Fibroblast of skin of left quadriceps (primary cell): ENCODE results near the gene SAMD4B.
A peak's percentile ranks its signal among the peaks of the same experiment; 100 is the strongest.
"Not testable (repeated sequence)": the region's sequence is repeated elsewhere in the genome, so short reads cannot be mapped to it uniquely, and the experiment has no call there.

Experiments
- DNase-seq, 2 experiments: peaks; one replicate each; pipeline ENCODE4 v3.0.0-alpha.2; 2013; ENCODE audit warnings: low read depth in 2 of 2

The SAMD4B gene

DNA sequence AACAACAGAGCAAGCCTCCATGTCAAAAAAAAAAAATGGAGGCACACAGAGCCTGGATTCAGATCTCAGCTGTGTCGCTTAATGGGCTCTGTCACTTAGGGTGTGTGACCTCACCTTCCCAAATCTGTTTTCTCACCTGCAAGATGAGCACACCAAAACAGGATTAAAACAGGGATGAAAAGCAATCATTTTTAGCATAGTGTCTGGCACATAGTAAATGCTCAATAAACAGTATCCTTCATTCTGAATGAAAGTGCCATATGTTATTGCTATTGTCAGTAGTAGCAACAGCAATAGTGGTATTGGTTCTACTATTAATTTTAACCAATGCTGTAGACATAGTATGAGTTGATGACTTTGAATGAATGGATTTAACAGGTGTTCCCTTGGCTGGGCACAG, 23.3 kb downstream of the SAMD4B start:
- DNase-seq, result no peak

DNA sequence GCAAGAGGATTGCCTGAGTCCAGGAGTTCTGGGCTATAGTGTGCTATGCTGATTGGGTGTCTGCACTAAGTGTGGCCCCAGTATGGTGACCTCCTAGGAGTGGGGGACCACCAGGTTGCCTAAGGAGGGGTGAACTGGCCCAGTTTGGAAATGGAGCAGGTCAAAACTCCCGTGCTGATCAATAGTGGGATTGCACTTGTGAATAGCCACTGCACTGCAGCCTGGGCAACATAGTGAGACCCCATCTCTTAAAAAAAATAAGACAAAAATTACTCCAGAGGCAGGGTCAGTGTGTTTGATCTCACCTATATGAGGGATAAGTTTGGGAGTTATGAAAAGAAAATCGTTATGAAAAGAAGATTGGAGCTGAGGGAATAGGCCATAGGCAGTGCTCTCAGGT, 27.0 kb downstream of the SAMD4B start:
- DNase-seq, result no peak

DNA sequence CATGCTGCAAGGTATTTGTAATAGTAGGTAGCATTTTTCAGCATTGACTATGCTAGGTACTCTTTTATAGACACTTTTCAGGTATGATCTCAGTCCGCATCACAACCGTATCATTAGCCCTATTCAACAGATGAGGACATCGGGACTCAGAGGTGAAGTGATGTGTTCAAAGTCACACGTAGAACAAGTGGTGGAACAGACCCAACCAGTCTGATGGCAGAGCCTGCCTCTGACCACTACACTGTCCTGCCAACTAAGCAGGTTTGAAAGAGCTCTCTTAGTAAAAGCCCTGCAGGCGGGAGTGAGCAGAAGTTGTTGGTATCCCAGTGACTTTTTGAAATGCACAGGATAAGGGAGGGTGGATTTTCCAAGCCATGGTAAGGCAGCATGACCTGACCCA, 28.5 kb downstream of the SAMD4B start:
- DNase-seq, result no peak

DNA sequence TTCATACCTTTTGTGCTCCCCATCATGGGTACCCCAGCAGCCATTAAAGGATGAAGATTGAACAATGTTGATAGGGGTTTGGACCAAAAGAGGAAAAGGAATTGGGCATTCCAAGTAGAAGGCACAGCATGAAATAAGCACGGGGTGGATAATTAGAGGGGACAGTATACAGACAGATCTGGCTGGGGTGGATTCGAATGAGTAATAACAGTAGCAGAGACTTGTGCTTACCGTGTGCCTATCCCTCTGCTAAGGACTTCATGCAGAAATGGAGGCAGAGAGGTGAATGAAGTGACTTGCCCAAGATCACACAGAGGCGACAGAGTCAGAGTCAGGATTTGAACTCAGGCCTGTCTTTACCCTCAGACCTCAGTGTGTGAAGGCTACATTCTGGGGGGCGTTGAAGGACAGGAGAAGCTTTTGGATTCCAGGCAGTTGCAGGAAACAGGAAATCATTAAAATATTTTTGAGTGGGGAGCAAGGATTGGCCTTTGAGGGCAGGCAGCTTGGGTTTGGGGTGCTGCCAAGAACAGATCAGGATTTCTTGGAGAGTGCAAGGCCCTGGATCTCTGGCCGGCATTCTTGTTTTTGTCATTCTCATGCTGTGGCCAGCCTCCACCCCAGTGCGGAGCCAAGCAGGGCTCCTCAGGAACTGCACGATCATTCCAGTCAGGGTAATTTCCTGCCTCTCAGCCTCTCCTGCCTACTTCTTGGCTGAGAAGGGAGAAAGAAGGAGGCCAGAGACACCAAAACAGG, 30.0 kb downstream of the SAMD4B start:
- DNase-seq, result peak; percentile 92

DNA sequence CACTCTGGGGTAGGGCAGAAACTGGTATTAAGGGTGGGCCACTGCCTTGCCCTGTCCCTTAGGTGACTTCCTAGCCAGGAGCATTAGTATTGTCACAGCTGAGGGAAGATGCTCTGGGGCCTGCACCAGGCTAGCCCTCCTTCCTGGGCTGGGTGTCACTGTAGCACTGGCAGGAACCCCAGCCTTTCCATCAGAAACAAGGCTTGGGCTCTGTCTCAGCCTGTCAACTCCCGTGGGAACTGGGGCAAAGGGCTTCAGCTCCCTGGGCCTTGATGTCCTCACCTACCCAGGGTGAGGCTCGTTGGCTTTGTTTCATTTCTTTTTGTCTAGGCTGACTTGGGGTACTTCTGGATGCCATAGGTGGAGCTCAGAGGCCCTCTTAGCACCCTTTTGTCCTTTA, 30.7 kb downstream of the SAMD4B start:
- no peak for DNase-seq

DNA sequence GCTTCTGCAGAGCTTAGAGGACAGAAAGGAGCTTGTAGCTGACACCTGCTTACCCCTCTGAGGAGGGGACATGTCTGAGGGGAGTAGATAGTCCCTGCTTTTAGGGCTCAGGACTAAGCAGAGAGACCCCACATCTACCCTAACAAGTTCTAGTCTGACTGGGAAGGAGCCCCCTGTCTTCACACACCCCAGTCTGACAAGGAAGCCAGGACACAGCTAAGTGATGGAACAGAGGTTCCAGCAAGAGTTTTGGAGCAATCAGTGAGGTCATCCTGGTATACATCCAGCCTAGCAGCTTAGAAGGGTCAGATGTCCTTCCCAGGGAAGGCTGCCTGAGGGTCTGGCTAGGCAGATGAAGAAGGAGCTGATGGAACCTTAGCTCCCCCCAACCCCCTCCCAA, 33.7 kb downstream of the SAMD4B start:
- no peak for DNase-seq

DNA sequence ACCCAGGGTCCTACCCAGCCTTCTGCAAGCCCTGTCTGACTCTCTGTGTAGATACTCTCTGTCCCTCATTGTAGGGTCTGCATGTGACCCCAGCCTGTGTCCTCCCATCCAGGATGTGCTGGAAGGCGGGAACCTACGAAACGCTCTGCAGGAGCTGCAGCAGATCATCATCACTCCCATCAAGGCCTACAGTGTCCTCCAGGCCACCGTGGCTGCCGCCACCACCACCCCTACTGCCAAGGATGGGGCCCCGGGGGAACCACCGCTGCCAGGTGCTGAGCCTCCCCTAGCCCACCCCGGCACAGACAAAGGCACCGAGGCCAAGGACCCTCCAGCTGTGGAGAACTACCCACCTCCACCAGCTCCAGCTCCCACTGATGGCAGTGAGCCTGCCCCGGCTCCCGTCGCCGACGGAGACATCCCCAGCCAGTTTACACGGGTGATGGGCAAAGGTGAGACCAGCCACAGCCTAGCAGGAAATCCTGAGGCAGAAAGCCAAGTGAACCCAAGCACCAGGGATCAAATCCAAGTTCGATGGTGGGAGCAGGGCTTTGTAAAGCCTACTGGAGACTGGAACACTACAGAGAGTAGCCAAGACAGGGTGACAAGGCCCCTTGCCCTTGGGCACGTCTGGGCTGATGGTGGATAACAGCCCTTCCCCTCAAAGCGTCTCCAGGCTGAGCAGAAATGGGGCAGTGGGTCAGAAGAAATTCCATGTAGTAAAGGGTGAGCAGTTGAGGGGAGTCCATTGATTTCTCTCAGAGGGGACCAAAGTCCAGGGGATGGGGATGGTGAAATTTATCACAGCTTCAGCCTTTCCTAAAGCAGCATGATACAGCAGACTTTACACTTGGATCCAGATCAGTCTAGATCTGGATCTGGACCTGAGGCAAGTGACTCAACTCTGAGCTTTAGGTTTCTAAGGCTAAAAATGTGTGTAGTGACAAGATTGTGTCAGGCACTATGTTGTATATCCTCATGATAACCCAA, 35.4 kb downstream of the SAMD4B start:
- DNase-seq, result no peak

DNA sequence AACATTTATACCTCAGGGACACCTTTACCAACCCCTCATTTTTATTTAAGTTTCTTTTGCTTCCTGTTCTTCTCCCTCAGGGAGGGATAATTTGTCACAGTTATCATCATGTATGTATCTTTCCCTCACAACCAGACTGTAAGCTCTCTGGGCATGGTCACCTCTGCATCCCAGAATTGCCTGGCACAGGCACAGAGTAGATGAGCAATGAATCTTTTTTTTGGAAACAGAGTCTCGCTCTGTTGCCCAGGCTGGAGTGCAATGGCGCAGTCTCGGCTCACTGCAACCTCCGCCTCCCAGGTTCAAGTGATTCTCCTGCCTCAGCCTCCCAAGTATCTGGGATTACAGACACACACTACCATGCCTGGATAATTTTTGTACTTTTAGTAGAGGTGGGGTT, 37.1 kb downstream of the SAMD4B start:
- DNase-seq, result not testable (repeated sequence)

DNA sequence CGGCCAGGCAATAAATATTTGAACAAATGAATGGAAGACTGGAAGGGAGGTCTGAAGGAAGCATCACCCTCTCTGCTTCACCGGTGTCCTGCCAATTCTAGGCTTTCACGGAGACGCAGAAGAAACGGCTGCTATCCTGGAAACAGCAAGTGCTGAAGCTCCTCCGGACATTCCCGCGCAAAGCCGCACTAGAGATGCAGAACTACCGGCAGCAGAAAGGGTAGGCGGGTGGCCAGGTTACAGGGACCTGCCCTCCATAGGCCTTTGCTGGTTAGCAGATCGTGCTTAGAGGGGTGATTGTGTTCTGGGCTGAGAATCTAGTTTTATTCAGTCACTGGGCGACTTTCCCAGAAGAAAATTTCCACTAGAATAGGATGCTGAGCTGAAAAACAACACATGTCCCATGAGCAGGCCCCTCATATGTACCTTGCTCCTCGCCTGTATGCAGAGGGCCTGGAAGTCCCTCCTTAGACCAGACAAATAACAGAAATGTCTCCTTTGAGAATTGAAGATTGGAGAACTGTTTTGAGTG, 37.7 kb downstream of the SAMD4B start:
- DNase-seq, result no peak

DNA sequence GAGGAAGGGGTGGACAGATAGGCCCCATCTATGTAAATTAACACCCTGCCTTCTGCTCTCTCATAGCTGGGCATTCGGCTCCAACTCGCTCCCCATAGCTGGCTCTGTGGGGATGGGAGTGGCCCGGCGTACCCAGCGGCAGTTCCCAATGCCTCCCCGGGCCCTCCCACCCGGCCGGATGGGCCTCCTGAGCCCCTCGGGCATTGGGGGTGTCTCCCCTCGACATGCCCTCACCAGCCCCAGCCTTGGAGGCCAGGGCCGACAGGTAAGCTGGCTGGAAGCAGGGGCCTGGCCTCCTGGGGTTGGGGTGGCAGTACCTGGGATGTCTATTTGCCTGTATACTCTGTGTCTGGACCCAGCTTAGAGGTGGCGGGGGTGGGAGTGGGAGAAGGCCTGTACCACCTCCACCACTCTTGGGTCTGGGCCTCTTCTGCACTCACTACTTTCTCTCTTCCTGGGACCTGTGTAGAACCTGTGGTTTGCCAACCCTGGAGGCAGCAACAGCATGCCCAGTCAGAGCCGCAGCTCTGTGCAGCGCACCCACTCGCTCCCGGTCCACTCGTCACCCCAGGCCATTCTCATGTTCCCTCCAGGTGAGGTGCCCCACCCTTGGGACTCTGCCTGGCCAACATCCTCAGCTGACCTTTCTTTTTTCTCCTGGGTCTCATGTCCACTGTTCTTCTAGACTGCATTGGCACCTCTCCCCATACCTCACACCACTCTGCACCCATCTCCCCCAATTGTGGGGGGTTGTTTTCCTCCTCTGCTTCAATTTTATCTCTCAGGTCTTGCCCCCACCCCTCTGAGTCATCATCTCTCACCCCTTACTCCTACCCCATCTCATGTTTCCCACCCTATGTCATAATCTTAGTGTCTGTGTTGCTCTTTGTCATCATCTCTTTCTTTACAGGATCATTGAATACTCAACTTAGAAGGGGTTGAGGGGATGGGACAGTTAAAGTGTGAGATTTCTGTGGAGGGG, 38.6 kb downstream of the SAMD4B start:
- no peak for DNase-seq

DNA sequence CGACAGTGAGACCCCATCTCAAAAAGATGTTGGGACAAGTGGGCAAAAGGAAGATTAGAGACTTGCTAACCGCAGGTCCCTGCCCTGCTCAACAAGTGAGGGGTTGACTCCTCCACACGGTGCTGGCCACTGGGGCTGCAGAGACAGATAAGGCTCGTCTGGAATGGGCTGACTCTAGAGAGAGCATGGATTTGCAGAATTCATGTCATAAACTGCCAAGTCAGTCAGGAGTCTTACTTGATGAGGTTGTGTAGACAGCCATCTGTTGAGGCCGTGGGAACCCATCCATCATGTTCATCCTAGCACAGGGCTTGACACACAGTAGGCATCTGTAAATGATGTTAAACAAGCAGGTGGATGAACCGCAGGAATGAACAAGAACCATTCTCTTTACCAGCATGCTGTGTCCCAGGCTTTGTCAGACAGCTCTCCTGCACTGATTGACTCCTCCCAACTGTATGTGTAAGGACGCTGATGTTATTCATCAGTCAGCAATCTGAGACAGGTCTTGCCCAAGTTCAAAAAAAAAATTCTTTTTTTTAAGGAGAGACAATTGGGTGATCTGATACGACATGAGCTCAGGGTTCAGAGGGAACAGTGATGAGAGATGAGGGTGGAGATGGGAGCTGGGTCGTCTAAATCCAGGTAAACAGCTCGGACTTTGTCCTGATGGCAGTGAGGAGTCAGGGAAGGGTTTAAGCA, 39.8 kb downstream of the SAMD4B start:
- no peak for DNase-seq

DNA sequence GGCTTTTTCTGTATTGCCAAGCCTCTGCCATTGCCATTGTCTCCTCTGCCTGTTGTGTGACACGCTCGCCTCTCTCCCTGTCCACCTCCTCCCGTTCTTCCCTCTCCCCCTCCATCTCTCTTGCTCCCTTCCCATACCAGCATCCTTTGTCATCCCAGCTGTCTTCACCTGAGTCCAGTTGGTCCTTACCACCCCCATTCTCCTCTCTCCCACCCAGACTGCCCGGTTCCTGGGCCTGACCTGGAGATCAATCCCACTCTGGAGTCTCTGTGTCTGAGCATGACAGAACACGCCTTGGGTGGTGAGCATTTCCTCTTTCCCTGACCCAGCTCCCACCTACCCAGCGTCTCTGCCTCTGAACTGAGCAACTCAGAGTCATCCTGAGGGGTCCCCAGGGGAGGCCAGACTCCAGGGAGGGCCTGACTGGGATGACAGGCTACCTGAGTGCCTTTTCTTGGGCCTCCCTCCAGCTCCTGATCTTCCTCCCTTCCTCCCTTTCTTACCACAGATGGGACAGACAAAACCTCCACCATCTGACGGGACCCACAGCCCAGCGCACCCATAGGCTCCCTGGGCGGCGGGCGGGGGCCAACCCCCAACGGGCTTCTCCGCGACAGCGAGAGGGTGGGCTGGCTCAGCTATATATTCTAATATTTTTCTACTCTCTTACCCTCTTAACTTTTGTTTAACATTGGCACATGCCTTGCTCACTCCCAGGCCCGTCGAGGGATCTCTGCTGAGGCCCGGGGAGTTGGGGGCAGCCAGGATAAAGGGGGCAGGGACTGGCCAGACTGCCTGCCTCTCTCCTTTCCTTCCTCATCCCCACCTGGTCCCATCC, 41.0 kb downstream of the SAMD4B start:
- no peak for DNase-seq

DNA sequence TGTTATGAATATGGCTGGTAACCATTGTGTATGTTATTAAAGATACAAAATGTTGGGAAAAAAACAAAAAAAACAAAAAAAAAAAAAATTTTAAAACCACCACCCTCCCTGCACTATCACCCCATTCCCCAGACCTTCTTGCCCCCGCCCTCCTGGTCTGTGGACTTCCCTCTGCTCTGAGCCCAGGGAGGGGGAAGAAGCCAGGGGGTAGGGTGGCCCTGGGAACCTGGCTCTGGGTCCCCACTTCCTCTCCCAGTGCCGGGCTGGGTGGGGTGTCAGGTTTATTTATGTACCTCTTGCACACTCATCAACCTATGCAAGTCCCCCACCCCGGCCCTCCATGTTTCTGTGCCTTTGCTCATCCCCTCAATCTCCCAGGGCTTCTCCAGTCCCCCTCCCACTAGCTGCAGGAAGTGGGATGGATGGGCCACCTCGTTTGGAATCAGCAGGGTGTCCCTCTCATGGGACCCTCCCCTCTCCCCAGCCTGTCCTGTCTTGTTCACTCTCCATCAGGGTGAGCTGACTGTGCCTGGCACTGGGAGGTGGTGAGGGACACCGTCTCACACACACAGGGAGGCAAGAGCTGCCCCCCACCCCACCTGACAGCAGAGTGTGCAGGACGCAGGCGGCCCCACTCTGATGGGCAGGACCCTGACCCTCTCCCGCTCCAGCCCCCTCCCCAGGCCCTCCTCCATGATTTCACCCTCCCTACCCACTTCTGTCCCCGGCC, 42.8 kb downstream of the SAMD4B start:
- DNase-seq, result no peak

DNA sequence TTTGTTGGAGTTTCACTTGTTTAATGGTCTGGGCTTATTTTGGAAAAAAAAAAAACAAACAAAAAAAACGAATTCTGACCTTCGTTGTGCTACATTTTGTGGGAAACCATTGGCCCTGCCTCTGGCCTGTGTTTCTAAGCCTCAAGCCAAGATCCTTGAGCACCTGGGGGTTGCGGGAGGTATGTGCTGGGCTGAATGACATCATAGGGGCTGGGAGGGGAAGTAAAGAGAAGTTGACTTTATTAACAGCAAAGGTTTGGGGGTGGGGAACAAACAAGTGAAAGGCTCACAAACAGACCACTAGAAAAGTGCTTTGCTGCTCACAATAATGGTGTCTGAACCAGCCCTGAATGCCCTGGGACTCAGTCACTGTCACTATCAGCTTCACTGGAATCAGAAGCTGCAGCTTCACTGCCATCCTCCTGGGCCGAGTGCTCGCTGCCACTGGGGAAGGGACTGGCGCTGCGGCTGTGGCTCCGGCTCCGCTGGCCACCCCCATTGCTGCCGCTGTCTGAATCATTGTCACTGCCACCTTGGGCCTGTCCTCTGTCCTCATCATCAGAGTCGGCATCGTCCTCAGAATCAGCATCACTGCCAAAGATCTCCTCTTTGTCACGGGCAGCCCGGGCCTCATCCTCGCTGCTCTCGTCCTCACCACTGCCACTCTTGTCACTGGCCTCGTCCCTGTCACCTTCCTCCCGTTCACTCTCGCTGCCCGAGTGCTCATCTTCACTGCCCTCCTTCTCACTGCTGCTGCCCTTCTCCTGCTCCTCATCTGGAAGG, 43.6 kb downstream of the SAMD4B start:
- no peak for DNase-seq

DNA sequence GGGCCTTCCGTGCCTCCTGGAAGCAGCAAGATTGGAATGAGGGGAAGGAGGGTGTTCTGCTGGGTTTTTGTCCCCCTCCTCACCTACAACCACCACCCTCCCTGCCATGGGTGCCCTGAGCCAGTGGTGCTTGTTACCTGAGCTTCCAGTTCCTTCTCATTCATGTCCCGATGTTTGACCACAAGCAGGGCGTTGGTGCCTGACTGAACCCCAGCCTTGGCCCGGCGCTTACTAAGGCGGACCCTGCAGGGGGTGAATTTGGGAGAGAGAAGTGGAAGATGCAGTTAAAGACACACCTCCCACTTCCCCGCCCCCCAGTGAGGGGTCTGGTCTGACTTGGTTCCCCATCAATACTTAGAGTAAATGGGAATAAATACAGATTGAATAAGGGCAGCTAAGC, 44.3 kb downstream of the SAMD4B start:
- DNase-seq, result no peak

DNA sequence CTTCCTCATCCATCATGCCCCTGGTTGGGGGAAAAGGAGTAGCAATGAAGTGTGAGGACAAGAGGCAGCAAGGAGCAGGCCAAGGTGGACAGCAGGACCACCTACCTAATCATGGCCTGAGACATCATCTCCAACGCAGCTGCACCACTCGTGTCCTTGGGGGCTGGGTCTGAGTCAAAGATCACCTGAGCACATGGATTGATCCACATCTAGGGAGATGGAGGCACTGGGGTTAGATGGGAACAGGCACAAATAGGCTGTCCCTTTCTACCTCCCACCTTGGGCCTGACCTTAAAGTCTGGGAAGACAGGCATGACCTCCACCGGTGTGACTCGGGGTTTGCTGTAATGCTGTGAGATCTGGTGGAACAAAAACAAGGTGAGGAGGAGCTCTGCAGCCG, 46.4 kb downstream of the SAMD4B start:
- no peak for DNase-seq

DNA sequence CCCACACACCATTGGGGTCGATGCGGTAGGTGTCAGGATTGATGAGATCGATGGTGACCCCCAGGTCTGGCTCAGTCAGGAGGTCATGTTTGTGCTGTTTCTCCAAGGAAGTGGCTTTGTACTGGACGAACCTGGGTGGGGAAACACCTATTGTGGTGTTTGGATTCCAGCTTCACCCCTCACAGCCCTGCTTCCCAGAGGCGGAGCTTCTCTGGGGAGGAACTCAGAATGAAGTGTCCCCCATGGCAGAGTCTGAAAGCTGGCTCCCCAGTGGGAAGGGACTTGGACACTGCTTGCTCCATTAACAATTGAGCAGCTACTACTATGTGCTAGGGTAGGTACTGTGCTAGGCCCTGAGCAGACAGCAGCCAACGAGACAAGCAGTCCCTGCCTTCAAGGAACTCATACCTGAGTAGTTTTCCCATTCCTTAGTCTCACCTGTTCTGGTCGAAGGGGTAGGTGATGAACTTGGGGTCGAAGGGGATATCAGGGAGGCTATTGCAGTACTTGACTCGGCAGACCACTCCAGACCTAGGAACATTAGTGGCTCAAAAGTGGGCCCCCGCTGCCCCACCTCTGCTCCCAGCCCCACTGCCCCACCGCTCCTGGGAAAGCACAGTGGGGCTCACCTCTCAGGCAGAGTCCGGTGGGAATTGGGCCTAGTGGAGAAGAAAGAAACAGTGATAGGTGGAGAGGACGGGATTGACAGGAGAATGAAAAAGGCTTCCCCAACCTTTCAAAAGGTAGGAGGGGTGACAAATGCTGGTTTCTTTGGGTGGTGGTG, 47.6 kb downstream of the SAMD4B start:
- no peak for DNase-seq

DNA sequence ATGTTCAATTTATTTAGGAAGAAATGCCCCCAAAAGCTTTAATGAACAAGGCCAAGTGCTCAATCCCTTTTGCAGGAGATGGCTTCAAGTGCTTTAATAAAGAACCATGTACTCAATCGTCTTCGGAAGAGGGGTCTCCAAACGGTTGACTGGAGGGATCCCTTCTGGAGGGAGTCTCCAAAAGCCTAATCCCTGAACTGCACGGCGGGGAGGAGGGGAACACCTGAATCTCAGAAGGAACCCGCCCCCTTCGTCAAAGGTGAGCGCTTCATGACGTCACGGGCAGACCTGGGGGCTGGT, 48.2 kb downstream of the SAMD4B start:
- DNase-seq, result no peak
